Upper lobe of left lung (tissue), 4 donors: Measurements from ENCODE around the gene HDAC7.

Source experiments
- CTCF ChIP-seq, 6 experiments: fragments of 450-650 bp in 4 of 6; fragments of 200-600 bp in 2 of 6; sonication (generic) in 2 of 6; IDR thresholded peaks; one replicate each; pipeline ENCODE4 v1.5.1; 2016 to 2019; ENCODE audit warnings: antibody characterized with exemption in 6 of 6
- POLR2A ChIP-seq, 4 donors: fragments of 450-650 bp; IDR thresholded peaks; one replicate each; pipeline ENCODE4 v1.5.1; 2016 to 2017; ENCODE audit warnings: antibody characterized with exemption in 4 of 4, mild to moderate bottlenecking in 2 of 4
- POLR2AphosphoS5 ChIP-seq, 2 donors: sonication (generic); formaldehyde crosslinking; IDR thresholded peaks; one replicate each; pipeline ENCODE4 v1.5.1; 2017; ENCODE audit warnings: antibody characterized with exemption in 2 of 2

GRCh38 chr12:47813511-47814196, 6.0 kb downstream of the HDAC7 start:
- peak in 1 of 2 donors; percentile 4 for TF ChIP-seq POLR2AphosphoS5 (IDR thresholded peaks at IDR 0.05)
- TF ChIP-seq CTCF (IDR thresholded peaks at IDR 0.05) = no peak
- no peak for TF ChIP-seq POLR2A (IDR thresholded peaks at IDR 0.05)
